Fibroblast of pulmonary artery (primary cell): ENCODE data around the gene UBE2F.

Experiments used
- DNase-seq: peaks from one replicate; pipeline ENCODE4 v3.0.0-alpha.2; 2010; ENCODE audit warnings: low read depth
- H3K4me3 ChIP-seq: replicated peaks from 2 replicates; pipeline ENCODE4 v1.5.1; 2011; ENCODE audit warnings: low read depth, mild to moderate bottlenecking, control low read depth, low read length, moderate library complexity
- CTCF ChIP-seq: IDR thresholded peaks from 2 replicates; pipeline ENCODE4 v1.5.1; 2011; ENCODE audit warnings: mild to moderate bottlenecking, control low read depth, low read length, inconsistent platforms; ENCODE audit errors: missing control alignments

The UBE2F gene

GRCh38 chr2:238024986-238025385 is 58.2 kb downstream of the UBE2F start:
- TF ChIP-seq CTCF = no peak
- H3K4me3 ChIP-seq = no peak overlapping the region
- DNase-seq = peak; percentile 30

- no peak overlapping the region for H3K4me3 ChIP-seq
- TF ChIP-seq CTCF = no peak
- no peak for DNase-seq
Measured at GRCh38 chr2:238025741-238026360, 59.0 kb downstream of the UBE2F start.

- DNase-seq = no peak
- TF ChIP-seq CTCF = no peak
- no peak overlapping the region for H3K4me3 ChIP-seq
Measured at GRCh38 chr2:238027058-238027457, 60.2 kb downstream of the UBE2F start.

GRCh38 chr2:238027591-238028415 is 61.0 kb downstream of the UBE2F start:
- no peak for DNase-seq
- H3K4me3 ChIP-seq = no peak overlapping the region
- TF ChIP-seq CTCF = no peak

- no peak for TF ChIP-seq CTCF
- H3K4me3 ChIP-seq = no peak overlapping the region
- DNase-seq = no peak
Measured at GRCh38 chr2:238029853-238030252, 63.0 kb downstream of the UBE2F start.

GRCh38 chr2:238030422-238031155 is 63.8 kb downstream of the UBE2F start:
- no peak overlapping the region for H3K4me3 ChIP-seq
- no peak for DNase-seq
- TF ChIP-seq CTCF = no peak
